HG03575 (cell line): ENCODE measurements around the gene ONECUT3.
"Not testable (repeated sequence)": the region's sequence is repeated elsewhere in the genome, so short reads cannot be mapped to it uniquely, and the experiment has no call there.

ENCODE experiments used
- ATAC-seq: cut with Tn5 transposase; IDR thresholded peaks from one replicate; pipeline ENCODE4 v1.9.1; 2021; ENCODE audit not compliant: unreplicated experiment, insufficient number of reproducible peaks, low FRiP score; ENCODE audit errors: extremely low read depth

ONECUT3 gene

GRCh38 chr19:1752757-1753728, at the start of gene ONECUT3:
TSS of gene ONECUT3 (plus strand) at chr19:1753506. CDS start at chr19:1753663, 157 bp downstream.
- no peak for ATAC-seq

DNA sequence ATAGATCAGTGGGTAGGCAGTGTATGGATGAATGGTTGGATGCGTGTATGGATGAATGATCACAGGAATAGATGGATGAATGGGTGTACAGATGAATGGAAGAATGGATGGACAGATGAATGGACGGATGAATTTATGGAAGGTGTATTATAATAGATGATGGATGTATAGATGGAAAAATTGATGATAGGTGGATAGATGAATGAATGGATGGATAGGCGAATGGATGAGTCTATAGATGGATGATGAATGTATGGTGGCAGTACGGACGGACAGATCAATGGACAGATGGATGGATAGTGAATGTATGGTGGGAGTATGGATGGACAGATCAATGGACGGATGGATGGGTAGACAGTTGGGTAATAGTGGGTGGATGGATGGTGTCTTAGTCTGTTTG, 49.0 kb upstream of the ONECUT3 start:
- ATAC-seq, result no peak

GRCh38 chr19:1705367-1705766, 47.9 kb upstream of the ONECUT3 start:
- no peak for ATAC-seq

DNA sequence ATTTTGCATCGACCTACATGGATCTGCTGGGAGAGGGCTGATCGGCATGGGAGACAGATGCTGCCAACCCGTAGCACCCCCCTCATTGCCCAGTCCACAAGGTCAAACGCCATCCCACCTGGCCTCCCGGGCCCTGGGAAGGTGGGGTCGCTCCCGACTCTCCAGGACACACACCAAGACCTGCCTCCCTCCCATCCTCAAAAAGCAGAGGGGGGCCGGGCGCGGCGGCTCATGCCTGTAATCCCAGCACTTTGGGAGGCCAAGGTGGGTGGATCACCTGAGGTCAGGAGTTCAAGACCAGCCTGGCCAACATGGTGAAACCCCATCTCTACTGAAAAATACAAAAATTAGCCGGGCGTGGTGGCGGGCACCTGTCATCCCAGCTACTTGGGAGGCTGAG, 46.7 kb upstream of the ONECUT3 start:
- not testable (repeated sequence) for ATAC-seq

GRCh38 chr19:1707240-1707639, 46.1 kb upstream of the ONECUT3 start:
- ATAC-seq, result no peak

GRCh38 chr19:1713170-1713569, 40.1 kb upstream of the ONECUT3 start:
- no peak for ATAC-seq

GRCh38 chr19:1715540-1715939, 37.8 kb upstream of the ONECUT3 start:
- ATAC-seq, result no peak

- ATAC-seq, result no peak
These were observed 35.9 kb upstream of the ONECUT3 start for GRCh38 chr19:1717200-1717969.

DNA sequence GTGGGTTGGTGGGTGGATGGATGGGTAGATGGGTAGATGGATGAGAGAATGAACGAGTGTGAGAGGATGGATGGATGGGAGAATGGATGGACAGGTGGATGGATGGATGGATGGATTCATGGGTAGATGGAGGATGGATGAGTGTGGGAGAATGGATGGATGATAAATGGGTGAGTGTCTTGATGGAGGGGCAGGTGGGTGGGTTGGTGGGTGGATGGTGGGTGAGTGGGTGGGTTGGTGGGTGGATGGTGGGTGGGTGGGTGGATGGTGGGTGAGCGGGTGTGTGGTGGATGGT, 35.4 kb upstream of the ONECUT3 start:
- no peak for ATAC-seq

DNA sequence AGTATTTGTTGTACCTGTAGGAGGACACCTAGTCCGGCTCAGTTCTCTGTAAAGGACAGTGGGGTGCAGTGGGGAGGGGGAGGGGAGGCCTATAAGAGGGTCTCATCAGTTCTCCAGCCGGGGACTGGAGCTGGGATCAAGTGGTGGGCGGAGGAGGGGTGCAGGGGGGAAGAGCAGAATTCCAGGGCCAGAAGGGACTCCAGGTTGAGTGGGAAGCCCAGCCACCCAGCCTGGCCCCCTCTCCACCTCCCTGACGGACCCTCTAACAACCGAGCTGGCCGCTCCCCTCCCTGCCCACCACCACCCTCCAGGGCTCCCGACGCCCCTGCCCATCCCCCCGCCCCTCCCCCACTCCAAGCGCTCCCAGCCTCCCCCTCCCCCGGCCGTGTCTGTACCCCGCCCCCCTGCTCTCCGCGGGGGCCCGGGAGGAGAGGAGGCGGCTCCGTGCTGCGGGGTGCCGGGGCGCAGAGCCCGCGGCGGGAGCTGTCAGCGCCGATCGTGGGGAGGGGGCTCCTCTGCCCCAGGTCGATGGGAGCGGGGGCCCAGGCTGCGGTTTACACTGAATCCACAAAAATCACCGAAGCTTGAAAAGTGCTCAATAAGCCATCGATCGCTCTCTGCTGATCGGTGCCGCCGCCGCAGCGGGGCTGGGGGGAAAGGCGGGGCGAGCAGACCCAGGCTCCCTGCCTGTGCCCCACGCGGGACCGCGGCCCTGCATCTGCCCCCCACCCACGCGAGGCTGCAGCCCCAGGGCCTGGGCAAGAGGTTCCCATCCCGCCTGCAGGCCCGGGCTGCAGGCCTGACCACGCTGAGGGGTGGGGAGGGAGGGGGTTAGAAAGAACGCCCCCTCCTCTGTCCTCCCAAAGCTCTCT, 34.6 kb upstream of the ONECUT3 start:
- no peak for ATAC-seq

GRCh38 chr19:1719519-1719918, 33.8 kb upstream of the ONECUT3 start:
- ATAC-seq, result no peak

GRCh38 chr19:1720237-1720636, 33.1 kb upstream of the ONECUT3 start:
- ATAC-seq, result no peak

GRCh38 chr19:1725100-1726064, 27.9 kb upstream of the ONECUT3 start:
- ATAC-seq, result no peak

DNA sequence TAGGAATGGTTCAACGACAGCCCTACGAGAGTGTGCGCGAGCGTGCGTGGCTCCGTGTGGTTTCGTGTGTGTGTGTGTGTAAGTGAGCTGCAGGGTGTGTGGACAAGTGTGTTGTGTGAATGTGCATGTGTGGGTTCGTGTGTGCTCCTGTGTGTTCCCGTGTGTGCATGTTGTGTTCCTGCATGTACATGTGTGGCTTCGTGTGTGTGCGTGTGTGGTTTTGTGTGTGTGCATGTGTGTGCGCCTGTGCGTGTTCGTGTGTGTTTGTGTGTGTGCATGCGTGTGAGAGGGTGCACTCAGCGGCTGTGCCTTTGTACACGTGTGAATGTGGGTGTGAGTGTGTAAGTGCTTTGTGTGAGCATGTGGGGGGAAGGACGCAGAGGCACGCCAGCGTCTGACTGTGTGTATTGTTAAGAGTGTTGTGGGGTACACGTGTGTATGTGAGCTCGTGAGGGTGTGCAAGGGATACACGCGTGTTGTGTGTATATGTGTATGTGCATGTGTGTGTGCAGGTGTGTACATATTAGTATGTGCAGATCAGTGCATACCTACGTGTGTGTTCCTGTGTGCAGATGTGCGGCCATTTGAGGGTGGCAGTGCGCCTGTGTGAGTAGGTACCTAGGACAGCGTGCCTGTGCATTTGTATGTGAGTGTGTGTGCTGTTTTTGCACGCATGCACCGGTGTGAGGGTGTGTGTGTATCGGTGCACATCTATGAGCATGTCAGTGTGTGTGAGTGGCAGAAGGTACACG, 24.3 kb upstream of the ONECUT3 start:
- no peak for ATAC-seq

GRCh38 chr19:1729568-1729925, 23.8 kb upstream of the ONECUT3 start:
- ATAC-seq, result no peak

- no peak for ATAC-seq
These were observed 23.1 kb upstream of the ONECUT3 start for GRCh38 chr19:1730157-1730556.

DNA sequence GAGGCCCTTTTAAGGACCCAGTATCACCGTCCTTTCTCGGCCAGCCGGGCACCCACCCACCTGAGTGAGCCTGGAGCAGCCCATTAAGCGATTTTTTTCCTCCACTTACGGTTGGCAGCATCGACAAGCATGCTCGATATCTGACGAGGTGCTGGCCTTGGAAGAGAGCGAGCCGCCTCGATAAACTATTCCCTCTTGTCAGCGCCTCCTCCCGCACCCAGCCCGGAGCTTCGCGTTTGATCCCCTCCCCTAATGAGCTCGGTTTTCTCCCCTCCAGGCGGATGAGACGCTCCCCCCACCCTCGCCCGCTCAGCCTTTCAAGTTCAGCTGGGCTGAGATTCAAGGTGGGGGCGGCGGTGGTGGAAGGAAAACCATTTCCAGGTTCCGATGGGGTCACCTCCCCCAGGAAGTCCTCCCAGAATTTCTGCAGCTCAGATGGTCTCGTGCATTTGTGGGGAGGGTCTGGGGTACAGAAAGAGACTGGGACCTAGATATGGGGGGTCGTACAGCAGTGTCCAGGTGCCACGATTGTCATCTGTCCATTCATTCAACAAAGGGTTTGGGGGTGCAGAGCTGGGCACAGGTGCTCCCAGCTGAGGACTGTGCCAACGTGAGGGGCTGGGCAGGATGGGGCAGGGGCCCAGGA, 18.9 kb upstream of the ONECUT3 start:
- ATAC-seq, result no peak
